WTC11 (cell line): Measurements from ENCODE around the gene F13B.

ENCODE experiments used
- CREB1 ChIP-seq: sonication (generic); formaldehyde crosslinking; IDR thresholded peaks from 2 replicates; pipeline ENCODE4 v1.8.0; 2023; ENCODE audit warnings: mild to moderate bottlenecking, missing genetic modification reagents
- CREM ChIP-seq: sonication (generic); formaldehyde crosslinking; IDR thresholded peaks from 2 replicates; pipeline ENCODE4 v1.8.1; 2022; ENCODE audit warnings: mild to moderate bottlenecking, missing genetic modification reagents, moderate library complexity
- CTCF ChIP-seq: fragments of 200-600 bp; IDR thresholded peaks from 2 replicates; pipeline ENCODE4 v1.8.0; 2022; ENCODE audit warnings: antibody characterized with exemption
- STAT6 ChIP-seq: sonication (generic); formaldehyde crosslinking; conservative IDR thresholded peaks from 2 replicates; pipeline ENCODE4 v1.8.1; 2023; ENCODE audit warnings: mild to moderate bottlenecking, low read depth, missing genetic modification reagents, moderate library complexity
- ZNF121 ChIP-seq: sonication (generic); formaldehyde crosslinking; IDR thresholded peaks from 2 replicates; pipeline ENCODE4 v1.8.0; 2023; ENCODE audit warnings: missing genetic modification reagents
- ZNF281 ChIP-seq: sonication (generic); formaldehyde crosslinking; IDR thresholded peaks from 2 replicates; pipeline ENCODE4 v1.8.0; 2023; ENCODE audit warnings: mild to moderate bottlenecking, missing genetic modification reagents
- ZNF416 ChIP-seq: fragments of 250-450 bp; sonication (Bioruptor Pico); IDR thresholded peaks from 2 replicates; pipeline ENCODE4 v1.9.0; 2021; ENCODE audit warnings: mild to moderate bottlenecking, inconsistent platforms
- ZNF671 ChIP-seq: fragments of 250-450 bp; sonication (Bioruptor Pico); IDR thresholded peaks from 2 replicates; pipeline ENCODE4 v1.8.0; 2021; ENCODE audit warnings: mild to moderate bottlenecking
- TF ChIP-seq, protein P1 (sequence below): fragments of 250-450 bp; sonication (Bioruptor Pico); conservative IDR thresholded peaks from 2 replicates; pipeline ENCODE4 v1.9.0; 2021; ENCODE audit warnings: mild to moderate bottlenecking

DNA sequence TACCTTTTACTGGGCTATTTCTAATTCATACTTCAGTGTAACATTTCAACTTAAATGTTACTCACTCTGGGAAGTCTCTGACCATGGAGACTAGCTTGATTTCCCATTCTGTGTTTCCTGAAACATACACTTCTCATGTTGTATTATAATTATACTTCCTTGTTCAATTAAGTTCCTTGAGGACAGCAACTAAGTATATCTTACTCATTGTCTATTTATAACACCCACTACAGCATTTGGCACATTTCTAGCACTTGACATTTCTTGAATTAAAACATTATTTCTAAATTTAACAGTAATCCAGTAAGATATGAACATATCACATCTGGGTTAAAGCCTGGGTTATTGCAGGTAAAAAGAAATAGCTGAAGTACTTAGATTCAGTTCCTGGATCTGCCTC lies 32.4 kb upstream of the F13B start:
- TF ChIP-seq, protein P1, sequence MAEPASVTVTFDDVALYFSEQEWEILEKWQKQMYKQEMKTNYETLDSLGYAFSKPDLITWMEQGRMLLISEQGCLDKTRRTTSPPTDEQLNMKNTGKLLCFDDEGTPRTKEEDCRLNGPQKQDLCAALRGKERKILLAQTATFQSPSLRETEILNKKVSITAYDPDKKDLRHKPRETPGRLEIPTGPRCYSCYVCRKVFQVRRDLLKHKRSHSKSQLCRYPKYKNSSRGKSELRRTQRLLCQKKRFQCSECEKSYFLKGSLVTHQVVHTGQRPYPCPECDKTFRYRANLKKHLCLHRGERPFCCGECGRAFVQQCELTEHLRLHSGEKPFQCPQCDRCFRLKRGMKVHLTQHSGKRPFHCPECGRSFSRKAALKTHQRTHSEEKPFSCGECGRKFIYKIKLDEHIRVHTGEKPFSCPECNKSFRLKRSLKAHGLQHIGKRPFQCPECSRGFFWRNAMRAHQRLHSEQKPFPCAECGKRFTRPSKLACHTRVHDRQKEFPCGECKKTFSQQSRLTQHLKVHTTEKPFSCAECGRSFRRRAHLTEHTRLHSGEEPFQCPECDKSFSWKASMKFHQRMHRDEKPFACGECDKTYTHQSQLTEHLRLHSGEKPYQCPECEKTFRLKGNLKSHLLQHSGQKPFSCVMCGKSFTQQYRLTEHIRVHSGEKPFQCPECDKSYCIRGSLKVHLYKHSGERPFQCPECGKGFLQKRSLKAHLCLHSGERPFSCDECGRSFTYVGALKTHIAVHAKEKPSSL (CRISPR knock-in tag) = no peak
- no peak for TF ChIP-seq ZNF671 (CRISPR knock-in tag)
- no peak for TF ChIP-seq ZNF416 (CRISPR knock-in tag)
- TF ChIP-seq ZNF281 (CRISPR knock-in tag) = no peak
- no peak for TF ChIP-seq ZNF121 (CRISPR knock-in tag)
- no peak for TF ChIP-seq STAT6 (CRISPR knock-in tag)
- no peak for TF ChIP-seq CREB1 (CRISPR knock-in tag)
- no peak for TF ChIP-seq CREM
- no peak for TF ChIP-seq CTCF
